SK-N-MC (cell line): Measurements from ENCODE around the gene PTPRQ.

ENCODE experiments used
- DNase-seq: peaks from one replicate; pipeline ENCODE4 v3.0.0-alpha.2; 2011; ENCODE audit warnings: low read depth, low spot score
- H3K27ac ChIP-seq: fragments of 200-600 bp; sonication (generic); 2 replicates; pipeline ENCODE4 v1.5.1; 2016; ENCODE audit warnings: mixed run types
- H3K36me3 ChIP-seq: fragments of 200-600 bp; sonication (generic); 2 replicates; pipeline ENCODE4 v1.6.1; 2017; ENCODE audit warnings: antibody characterized with exemption, low read length, mixed read lengths; ENCODE audit not compliant: insufficient read depth
- H3K4me3 ChIP-seq: fragments of 200-600 bp; sonication (generic); 2 replicates; pipeline ENCODE4 v1.5.1; 2016
- H3K9ac ChIP-seq: fragments of 200-600 bp; sonication (generic); 2 replicates; pipeline ENCODE4 v1.8.0; 2017; ENCODE audit warnings: mixed run types, mixed read lengths; ENCODE audit not compliant: insufficient read length
- H3K9me3 ChIP-seq: fragments of 200-600 bp; sonication (generic); 2 replicates; pipeline ENCODE4 v1.6.1; 2017; ENCODE audit warnings: low read depth, mild to moderate bottlenecking, antibody characterized with exemption, low read length, moderate library complexity, mixed read lengths
- EZH2 ChIP-seq: fragments of 200-600 bp; sonication (generic); IDR thresholded peaks from one replicate; pipeline ENCODE4 v1.6.1; 2017; ENCODE audit warnings: antibody characterized with exemption
- FOXP2 ChIP-seq: optimal IDR thresholded peaks from 2 replicates; pipeline ENCODE3; 2011; ENCODE audit warnings: mild to moderate bottlenecking, moderate library complexity; ENCODE audit not compliant: insufficient read depth; ENCODE audit errors: extremely low read length, control extremely low read depth
- POLR2AphosphoS5 ChIP-seq: IDR thresholded peaks from 2 replicates; pipeline ENCODE4 v1.6.1; 2012; ENCODE audit warnings: mild to moderate bottlenecking, low read depth, low read length, borderline replicate concordance

The PTPRQ gene

GRCh38 chr12:80702889-80703805, 259.1 kb downstream of the PTPRQ start:
- H3K9ac ChIP-seq = no peak overlapping the region
- no peaks in the 10 kb centered on the region for H3K9me3 ChIP-seq
- TF ChIP-seq EZH2 (no peak), FOXP2 (no peak), POLR2AphosphoS5 (no peak)
- H3K4me3 ChIP-seq = no peak overlapping the region
- no peaks in the 10 kb centered on the region for H3K36me3 ChIP-seq
- no peak overlapping the region for H3K27ac ChIP-seq
- DNase-seq = no peak

GRCh38 chr12:80704420-80704819, 260.4 kb downstream of the PTPRQ start:
- TF ChIP-seq EZH2 = no peak
- TF ChIP-seq POLR2AphosphoS5 = no peak
- TF ChIP-seq FOXP2 = no peak
- DNase-seq = no peak
- Histone ChIP-seq H3K9me3 (no peaks in the 10 kb centered on the region), H3K4me3 (no peak overlapping the region), H3K36me3 (no peaks in the 10 kb centered on the region), H3K9ac (no peak overlapping the region), H3K27ac (no peak overlapping the region)

GRCh38 chr12:80707126-80707829, 263.2 kb downstream of the PTPRQ start, which contains the start of gene MYF6:
MYF6 (plus strand) TSS chr12:80707634; CDS start chr12:80707720, 86 bp downstream.
- H3K36me3 ChIP-seq = no peaks in the 10 kb centered on the region
- H3K27ac ChIP-seq = no peak within 1 kb of the TSS
- no peak within 1 kb of the TSS for H3K4me3 ChIP-seq
- DNase-seq = no peak
- H3K9ac ChIP-seq = no peak within 1 kb of the TSS
- no peaks in the 10 kb centered on the region for H3K9me3 ChIP-seq
- TF ChIP-seq POLR2AphosphoS5 (no peak), FOXP2 (no peak), EZH2 (no peak)

GRCh38 chr12:80707830-80708258, 263.8 kb downstream of the PTPRQ start:
- Histone ChIP-seq H3K9ac (no peak overlapping the region), H3K4me3 (no peak overlapping the region), H3K9me3 (no peaks in the 10 kb centered on the region), H3K36me3 (no peaks in the 10 kb centered on the region), H3K27ac (no peak overlapping the region)
- DNase-seq = no peak
- no peak for TF ChIP-seq FOXP2
- TF ChIP-seq POLR2AphosphoS5 = no peak
- no peak for TF ChIP-seq EZH2

DNA sequence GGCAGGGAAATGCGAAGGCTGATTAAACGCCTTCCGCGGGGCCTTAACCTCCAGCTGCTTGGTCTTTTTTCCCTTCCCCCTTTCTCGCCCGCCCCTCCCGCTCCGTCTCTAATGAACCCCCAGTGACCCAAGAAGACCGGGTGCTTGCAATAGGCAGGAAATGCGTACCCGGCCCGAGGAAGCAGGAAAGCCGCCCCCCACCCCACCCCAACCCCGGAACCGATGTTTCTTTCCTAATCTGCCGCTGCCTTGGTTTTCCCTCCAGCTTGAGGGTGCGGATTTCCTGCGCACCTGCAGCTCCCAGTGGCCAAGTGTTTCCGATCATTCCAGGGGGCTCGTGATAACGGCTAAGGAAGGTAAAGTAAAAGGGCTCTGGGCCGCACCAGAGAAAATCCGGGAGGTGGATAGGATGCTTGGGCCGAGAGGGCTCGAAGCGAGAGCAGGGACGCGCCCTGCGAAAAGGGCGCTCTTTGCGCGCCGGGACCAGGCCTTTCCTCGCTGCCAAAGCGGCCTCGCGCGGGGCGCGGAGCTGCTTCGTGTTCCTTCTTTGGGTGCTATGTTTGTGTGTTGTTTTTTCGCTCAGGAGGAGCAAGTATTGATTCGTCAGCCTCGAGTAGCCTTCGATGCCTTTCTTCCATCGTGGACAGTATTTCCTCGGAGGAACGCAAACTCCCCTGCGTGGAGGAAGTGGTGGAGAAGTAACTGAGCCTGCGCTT, 264.4 kb downstream of the PTPRQ start:
- DNase-seq = no peak
- TF ChIP-seq POLR2AphosphoS5 (no peak), FOXP2 (no peak), EZH2 (no peak)
- no peak overlapping the region for H3K4me3 ChIP-seq
- no peak overlapping the region for H3K9ac ChIP-seq
- no peaks in the 10 kb centered on the region for H3K9me3 ChIP-seq
- H3K27ac ChIP-seq = no peak overlapping the region
- H3K36me3 ChIP-seq = no peaks in the 10 kb centered on the region

GRCh38 chr12:80708975-80709328, 264.9 kb downstream of the PTPRQ start:
- Histone ChIP-seq H3K36me3 (no peaks in the 10 kb centered on the region), H3K9me3 (no peaks in the 10 kb centered on the region), H3K27ac (no peak overlapping the region), H3K4me3 (no peak overlapping the region), H3K9ac (no peak overlapping the region)
- DNase-seq = no peak
- TF ChIP-seq FOXP2 = no peak
- TF ChIP-seq POLR2AphosphoS5 = no peak
- TF ChIP-seq EZH2 = no peak

DNA sequence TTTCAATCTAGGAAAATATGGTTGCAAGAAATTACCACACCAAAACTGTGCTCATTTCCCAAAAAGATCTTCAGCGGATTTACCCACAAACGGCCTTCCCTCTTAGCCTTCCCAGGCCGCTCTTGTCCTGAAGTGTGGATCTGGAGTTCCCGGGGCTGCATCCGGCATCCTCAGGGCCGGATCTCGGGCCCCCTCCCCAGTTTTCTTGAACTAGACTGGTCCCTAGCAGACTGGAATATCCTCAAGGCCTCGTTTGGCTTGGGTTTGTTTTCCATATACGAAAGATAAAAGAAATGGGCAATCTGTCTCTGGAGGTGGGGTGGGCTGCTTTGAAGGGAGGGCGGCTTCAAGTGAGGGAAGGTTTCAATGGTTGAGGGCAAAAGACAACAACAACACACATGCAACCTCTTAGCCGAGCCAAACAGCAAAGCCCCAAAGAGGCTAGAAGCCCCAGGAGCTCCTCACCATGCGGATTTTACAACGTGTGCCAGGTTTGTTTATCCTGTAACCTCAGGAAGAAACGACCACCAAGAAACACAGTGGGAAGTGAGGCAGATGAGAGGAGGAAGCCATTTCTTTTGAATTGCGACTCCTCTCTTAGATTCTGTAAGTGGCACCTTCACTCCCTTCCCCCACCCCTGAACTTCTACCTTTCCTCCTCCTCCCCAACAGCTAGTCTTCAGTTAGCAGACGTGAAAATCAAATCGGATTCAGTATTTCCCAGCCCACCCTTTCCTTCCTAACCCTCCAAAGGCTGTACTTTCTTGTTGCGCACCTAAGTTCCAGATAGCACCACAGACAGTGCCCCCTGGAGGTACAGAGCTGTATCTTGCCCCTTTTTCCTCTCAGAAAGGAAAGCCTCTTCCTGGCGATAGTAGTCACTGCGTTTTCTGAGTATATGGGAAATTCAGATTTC, 266.0 kb downstream of the PTPRQ start:
- Histone ChIP-seq H3K9me3 (no peaks in the 10 kb centered on the region), H3K4me3 (no peak overlapping the region), H3K27ac (no peak overlapping the region), H3K9ac (no peak overlapping the region), H3K36me3 (no peaks in the 10 kb centered on the region)
- TF ChIP-seq FOXP2 = no peak
- no peak for TF ChIP-seq POLR2AphosphoS5
- no peak for TF ChIP-seq EZH2
- no peak for DNase-seq
